Activated T-cell treated with anti-CD3 and anti-CD28 coated beads, Interleukin-2, amount 50 U/mL, for 4 hours (primary cell): Measurements from ENCODE around the gene TMEM233. TPM values are rescaled to one million over a fixed set of nuclear protein-coding genes. Genes with fewer than 3 reads are reported as not detected.
"Not testable (repeated sequence)": the region's sequence is repeated elsewhere in the genome, so short reads cannot be mapped to it uniquely, and the experiment has no call there.

Experiments used
- ATAC-seq, 2 donors: fragments of 200-7000 bp; cut with Tn5 transposase; one replicate each; pipeline ENCODE4 v1.10.0; 2021
- DNase-seq: peaks from one replicate; pipeline ENCODE4 v3.0.0-alpha.2; 2020
- H3K27me3 Mint-ChIP-seq: one replicate; pipeline ENCODE4 v1.8.0; 2021; ENCODE audit warnings: low read depth, mixed read lengths
- H3K36me3 Mint-ChIP-seq: one replicate; pipeline ENCODE4 v1.8.0; 2022; ENCODE audit warnings: mixed read lengths; ENCODE audit not compliant: insufficient read depth
- H3K4me1 Mint-ChIP-seq: one replicate; pipeline ENCODE4 v1.8.0; 2021; ENCODE audit warnings: low read depth, mixed read lengths
- H3K4me3 Mint-ChIP-seq: one replicate; pipeline ENCODE4 v1.8.0; 2021; ENCODE audit warnings: mild to moderate bottlenecking, moderate library complexity, mixed read lengths
- H3K9me3 Mint-ChIP-seq: one replicate; pipeline ENCODE4 v1.8.0; 2021; ENCODE audit warnings: mixed read lengths
- total RNA-seq, 3 donors: library from RNA; stranded (reverse); gene quantifications; one replicate each; pipeline ENCODE4 v1.2.1, GENCODE V29; 2021

Gene TMEM233
- total RNA-seq, 3 donors from 2014 or later, result not detected

DNA sequence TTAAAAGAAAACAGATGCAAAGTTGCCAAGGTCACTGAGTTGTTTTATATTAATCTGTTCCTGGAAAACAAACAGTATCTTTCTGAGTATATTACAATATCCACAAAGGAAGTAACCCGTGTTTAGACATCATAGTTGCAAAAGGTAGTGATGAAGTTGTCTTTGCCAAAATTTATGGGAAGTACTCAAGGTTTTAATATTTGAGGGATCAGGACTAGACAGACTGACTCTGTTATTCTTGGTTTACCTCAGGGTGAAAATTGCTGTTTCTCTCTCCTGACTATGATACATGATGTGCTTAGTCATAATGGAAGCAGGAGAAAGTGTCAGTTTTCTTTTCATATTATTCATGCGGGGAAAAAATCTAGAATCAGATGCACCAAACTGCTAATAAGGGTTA is 28.3 kb downstream of the TMEM233 start:
- Mint-ChIP-seq H3K27me3 (peaks cover 36% of the 10 kb centered on the region), H3K4me3 (no peak overlapping the region), H3K4me1 (no peaks in the 10 kb centered on the region), H3K36me3 (no peaks in the 10 kb centered on the region), H3K9me3 (no peaks in the 10 kb centered on the region)
- DNase-seq (no peak), ATAC-seq (no peak)

DNA sequence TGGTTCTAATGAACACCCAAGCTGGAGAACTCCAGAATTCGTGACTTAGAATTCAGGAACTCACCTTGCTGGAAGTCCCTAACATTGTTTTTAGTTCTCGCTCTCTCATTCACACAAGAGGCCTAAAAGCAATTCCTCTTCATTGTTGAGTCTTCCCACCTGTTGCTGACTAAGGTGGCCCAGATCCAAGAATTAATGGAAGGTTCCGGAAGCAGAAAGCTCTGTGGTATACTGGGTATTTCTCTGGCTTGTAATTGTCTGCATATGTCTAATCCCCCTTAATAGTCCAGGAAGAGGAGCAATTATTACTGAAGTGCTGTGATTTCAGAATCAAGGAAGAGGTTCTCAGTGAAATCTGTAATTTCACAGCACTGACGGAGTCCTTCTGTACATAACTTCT is 31.4 kb downstream of the TMEM233 start:
- no peak overlapping the region for H3K4me3 Mint-ChIP-seq
- DNase-seq (no peak), ATAC-seq (no peak)
- no peaks in the 10 kb centered on the region for H3K9me3 Mint-ChIP-seq
- H3K27me3 Mint-ChIP-seq, result peaks cover 26% of the 10 kb centered on the region
- no peaks in the 10 kb centered on the region for H3K36me3 Mint-ChIP-seq
- no peaks in the 10 kb centered on the region for H3K4me1 Mint-ChIP-seq

DNA sequence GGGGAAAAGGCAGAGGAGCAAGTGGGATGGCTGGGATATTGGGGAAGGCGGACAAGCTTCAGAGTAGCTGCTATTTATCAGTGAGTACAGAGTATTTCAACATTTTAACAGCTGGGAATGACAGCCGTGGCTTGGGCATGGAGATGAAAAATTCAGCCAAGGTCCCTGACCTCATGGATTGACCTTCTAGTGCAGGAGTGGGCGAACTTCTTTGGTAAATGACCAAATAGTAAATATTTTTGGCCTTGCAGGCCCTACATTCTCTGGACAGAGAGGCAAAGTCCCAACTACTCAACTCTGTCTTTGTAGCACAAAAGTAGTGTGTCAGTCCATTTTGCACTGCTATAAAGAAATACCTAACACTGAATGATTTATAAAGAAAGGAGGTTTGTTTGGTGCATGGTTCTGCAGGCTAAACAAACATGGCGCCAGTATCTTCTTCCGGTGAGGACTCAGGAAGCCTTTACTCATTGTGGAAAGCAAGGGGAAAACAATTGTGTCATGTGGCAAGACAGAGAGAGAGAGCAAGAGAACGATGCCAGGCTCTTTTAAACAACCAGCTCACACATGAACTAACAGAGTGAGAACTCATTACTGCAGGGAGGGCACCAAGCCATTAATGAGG is 33.6 kb downstream of the TMEM233 start:
- peaks cover 25% of the 10 kb centered on the region for H3K27me3 Mint-ChIP-seq
- H3K4me3 Mint-ChIP-seq, result no peak overlapping the region
- H3K4me1 Mint-ChIP-seq, result no peaks in the 10 kb centered on the region
- no peak for DNase-seq
- no peaks in the 10 kb centered on the region for H3K9me3 Mint-ChIP-seq
- no peaks in the 10 kb centered on the region for H3K36me3 Mint-ChIP-seq
- ATAC-seq, result no peak

DNA sequence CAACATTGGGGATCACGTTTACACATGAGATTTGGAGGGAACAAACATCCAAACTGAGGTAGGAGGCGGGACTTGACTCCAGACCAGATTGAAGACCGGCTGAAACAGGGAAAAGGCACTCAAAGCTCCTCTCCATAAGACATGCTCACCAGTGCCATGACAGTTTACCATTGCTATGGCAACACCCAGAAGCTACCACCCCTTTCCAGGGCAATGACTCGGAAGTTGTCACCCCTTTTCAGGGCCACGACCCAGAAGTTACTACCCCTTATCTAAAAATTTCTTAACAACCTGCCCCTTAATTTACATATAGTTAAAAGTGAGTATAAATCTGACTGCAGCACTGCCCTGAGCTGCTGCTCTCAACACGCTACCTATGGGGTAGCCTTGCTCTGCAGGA is 34.1 kb downstream of the TMEM233 start:
- ATAC-seq, result no peak
- peaks cover 23% of the 10 kb centered on the region for H3K27me3 Mint-ChIP-seq
- H3K4me3 Mint-ChIP-seq, result no peak overlapping the region
- H3K36me3 Mint-ChIP-seq, result no peaks in the 10 kb centered on the region
- H3K4me1 Mint-ChIP-seq, result no peaks in the 10 kb centered on the region
- DNase-seq, result no peak
- no peaks in the 10 kb centered on the region for H3K9me3 Mint-ChIP-seq

DNA sequence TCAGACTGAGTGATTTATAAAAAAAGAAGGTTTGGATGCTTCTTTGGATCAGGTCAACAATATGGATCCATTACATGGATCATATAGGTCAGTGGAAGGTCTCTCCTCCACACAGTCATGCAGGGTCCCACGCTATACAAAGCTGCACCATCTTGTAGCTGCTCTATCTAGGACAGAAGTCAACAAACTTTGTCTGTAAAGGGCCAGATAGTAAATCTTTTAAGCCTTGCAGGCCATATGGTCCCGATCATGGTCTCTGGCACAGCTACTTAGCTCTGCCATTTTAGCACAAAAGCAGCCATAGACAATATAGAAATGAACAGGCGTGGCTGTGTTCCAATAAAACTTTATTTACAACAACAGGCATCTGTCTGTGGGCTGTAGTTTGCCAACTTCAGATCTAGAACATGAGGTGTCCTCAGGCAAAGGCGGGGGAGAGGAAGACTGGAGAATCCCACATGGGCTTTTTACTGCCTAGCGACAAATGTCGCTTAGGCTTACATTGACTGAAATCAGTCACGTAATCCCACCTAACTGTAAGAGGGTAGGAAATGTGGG is 36.7 kb downstream of the TMEM233 start:
- ATAC-seq, result no peak
- Mint-ChIP-seq H3K9me3 (no peaks in the 10 kb centered on the region), H3K4me3 (no peak overlapping the region), H3K36me3 (no peaks in the 10 kb centered on the region), H3K27me3 (peaks cover 29% of the 10 kb centered on the region), H3K4me1 (no peaks in the 10 kb centered on the region)
- DNase-seq, result no peak

DNA sequence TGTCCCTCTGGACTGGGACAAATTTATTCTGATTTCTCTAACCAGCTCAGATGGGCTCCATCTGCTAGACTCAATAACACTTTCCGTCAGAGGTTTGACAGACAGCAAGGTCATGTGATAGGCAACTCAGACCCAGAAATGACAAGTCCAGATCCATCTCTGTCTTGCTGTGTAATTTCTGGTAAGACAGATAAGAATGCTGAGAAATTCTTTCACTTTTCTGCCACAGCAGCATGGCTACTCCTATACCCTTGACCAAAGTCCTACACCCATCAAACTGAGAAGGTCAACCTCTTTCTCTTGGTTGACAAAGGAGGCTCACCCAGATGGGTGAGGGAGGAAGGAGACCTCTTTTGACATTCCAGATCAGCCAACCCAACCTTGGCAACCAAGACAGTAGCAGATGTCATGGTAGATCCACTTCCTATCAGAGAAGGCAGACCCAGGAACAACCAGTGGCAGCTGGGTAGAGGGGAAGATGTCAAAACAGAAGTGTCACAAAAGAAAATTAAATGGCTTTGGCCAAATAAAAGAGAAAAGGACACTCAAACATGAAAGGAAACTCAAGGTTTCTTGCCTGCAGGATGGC is 37.5 kb downstream of the TMEM233 start:
- H3K27me3 Mint-ChIP-seq, result peaks cover 35% of the 10 kb centered on the region
- no peak overlapping the region for H3K4me3 Mint-ChIP-seq
- no peaks in the 10 kb centered on the region for H3K9me3 Mint-ChIP-seq
- ATAC-seq, result no peak
- H3K36me3 Mint-ChIP-seq, result no peaks in the 10 kb centered on the region
- no peaks in the 10 kb centered on the region for H3K4me1 Mint-ChIP-seq
- DNase-seq, result no peak

DNA sequence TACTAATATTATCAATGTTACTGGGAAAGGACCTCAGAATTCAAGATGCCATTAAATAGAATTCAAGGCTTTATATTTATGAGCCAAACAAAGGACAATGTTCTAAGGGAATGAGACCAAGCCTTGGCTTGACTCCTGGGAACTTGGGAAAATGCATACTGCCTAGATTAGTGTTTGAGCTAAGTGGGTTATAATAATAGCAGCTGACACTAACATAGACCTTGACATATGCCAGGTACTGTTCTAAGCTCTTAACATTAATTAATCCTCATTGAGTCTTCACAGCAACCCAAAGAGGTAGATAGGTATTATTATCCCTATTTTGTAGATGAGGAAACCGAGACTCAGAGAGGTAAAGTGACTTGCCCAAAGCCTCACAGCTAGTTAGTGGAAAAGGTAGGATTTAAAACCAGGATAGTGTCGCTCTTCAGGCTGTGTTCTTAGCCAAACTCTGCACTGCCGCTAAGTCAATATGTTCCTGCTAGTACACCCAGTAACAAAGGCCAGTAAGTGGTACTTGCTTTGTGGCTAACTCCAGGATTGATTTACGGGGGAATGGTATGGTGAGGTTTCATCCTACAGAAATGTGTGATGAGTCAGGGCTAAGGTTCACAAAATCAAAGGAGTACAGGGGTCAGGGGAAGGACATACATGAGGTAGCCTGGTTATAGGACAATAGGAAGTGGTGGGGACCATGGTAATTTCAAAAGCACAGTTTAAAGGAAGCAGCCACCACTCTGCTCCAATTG is 38.5 kb downstream of the TMEM233 start:
- Mint-ChIP-seq H3K9me3 (no peaks in the 10 kb centered on the region), H3K4me3 (no peak overlapping the region), H3K27me3 (peaks cover 42% of the 10 kb centered on the region), H3K36me3 (no peaks in the 10 kb centered on the region), H3K4me1 (no peaks in the 10 kb centered on the region)
- DNase-seq, result no peak
- no peak for ATAC-seq

DNA sequence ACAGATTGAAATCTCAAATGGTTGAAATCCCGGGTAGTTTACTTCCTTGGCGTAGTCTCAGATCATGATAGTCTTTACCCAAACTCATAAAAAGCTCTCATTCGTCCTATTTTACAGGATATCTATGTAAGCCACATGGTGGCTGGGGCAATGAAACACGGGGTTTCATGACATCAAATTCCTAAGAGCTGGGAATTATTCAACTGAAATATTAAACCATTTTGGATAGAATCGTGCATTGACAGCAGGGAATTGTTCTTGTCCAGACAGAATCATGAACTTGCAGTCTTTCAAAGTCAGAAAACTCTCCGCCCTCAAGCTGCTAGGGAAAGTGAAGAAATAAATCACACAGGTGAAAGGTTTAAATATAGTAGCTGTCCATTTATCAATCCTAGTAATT is 41.2 kb downstream of the TMEM233 start:
- Mint-ChIP-seq H3K36me3 (no peaks in the 10 kb centered on the region), H3K9me3 (no peaks in the 10 kb centered on the region), H3K27me3 (peaks cover 44% of the 10 kb centered on the region), H3K4me1 (no peaks in the 10 kb centered on the region), H3K4me3 (no peak overlapping the region)
- ATAC-seq (no peak), DNase-seq (no peak)

DNA sequence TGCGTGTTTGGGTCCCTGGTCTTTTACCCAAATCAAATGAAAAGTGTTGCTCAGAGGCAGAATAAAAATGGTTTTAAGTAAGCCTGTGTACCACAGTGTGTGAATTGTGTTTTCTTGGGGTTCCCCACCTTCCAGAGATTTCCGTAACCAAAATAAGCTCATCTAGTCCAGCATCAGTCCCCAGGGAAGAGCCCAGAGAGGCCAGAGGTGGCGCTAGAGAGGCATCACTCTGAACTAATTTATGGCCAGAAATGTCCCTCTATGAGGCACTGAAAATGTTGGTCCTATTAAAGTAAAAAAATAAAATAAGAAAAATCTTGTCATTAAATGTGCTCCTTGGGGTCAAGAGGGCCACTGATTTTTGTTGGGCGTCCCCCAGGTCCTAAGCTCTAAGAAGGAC is 49.4 kb downstream of the TMEM233 start:
- no peak overlapping the region for H3K4me3 Mint-ChIP-seq
- H3K27me3 Mint-ChIP-seq, result peaks cover 24% of the 10 kb centered on the region
- H3K4me1 Mint-ChIP-seq, result no peaks in the 10 kb centered on the region
- no peak for ATAC-seq
- DNase-seq, result no peak
- no peaks in the 10 kb centered on the region for H3K9me3 Mint-ChIP-seq
- no peaks in the 10 kb centered on the region for H3K36me3 Mint-ChIP-seq

DNA sequence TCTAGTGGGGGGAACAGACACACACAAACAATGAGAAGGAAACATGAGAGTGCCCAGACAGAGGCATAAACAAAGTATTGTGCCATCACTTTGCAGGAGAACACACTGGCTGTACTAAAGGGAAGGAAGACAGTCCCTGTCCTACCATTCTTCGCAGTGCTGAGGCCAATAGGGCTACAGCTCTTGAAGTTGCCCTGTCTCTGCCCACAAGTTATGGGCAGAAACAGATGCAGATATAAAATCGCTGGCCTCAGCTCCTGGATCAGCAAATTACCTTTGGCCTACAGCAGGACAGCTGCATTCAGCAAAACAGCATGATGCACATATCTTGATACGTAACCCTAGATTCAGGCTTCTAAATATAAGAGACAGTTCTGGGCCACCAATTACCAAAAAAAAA is 51.4 kb downstream of the TMEM233 start:
- Mint-ChIP-seq H3K4me3 (no peak overlapping the region), H3K4me1 (no peaks in the 10 kb centered on the region), H3K27me3 (peaks cover 30% of the 10 kb centered on the region), H3K36me3 (no peaks in the 10 kb centered on the region), H3K9me3 (no peaks in the 10 kb centered on the region)
- DNase-seq, result no peak
- ATAC-seq, result no peak

DNA sequence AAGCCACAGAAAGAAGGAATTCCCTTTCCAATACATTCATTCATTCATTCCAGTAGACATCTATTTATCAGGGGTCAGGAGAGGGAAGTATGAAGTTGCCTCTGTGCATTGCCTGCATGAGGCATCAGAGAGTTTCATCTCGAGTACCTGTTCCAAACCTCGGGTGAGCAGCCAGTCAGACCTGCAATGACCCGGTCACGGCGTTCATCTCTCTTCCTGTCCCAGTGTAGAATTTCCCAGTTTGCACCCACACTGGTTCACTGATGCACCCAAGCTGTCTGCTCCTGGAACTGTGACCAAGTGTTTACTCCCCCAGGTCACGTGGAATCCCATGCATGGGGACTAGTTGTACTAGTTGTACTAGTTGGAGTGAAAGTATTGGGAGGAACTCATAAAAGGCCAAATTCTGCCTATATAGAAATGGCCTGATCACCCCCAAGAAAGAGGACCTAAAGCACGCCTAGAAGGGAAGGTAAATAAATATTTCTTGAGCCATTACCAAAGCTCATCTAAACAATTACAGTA is 52.0 kb downstream of the TMEM233 start:
- DNase-seq, result no peak
- no peaks in the 10 kb centered on the region for H3K9me3 Mint-ChIP-seq
- H3K4me1 Mint-ChIP-seq, result no peaks in the 10 kb centered on the region
- peaks cover 28% of the 10 kb centered on the region for H3K27me3 Mint-ChIP-seq
- ATAC-seq, result no peak
- no peak overlapping the region for H3K4me3 Mint-ChIP-seq
- H3K36me3 Mint-ChIP-seq, result no peaks in the 10 kb centered on the region

DNA sequence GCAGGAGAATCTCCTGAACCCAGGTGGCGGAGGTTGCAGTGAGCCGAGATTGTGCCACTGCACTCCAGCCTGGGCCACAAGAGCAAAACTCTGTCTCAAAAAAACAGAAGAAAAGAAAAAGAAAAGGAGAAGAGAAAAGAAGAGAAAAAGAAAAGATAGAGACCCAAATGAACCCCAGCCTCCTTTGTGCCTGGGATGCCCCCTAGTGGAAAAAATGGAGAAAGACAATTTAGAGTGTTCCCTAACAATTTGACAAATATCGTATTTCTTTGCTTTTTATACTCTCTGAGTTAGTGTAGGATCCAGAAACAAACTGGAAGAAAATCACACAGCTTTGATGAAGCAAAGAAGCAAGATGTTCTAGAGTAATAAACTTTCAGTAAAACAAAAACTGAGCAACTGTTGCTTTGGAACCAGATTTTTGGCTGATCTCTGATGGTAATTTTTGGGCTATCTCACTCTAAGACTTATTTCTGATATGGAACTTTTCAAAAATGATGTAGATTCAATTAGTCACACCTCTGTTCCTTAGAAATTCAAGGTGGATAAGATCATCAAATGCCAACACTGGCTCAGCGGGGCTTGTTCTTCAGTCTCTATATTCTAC is 55.7 kb downstream of the TMEM233 start:
- H3K36me3 Mint-ChIP-seq, result no peaks in the 10 kb centered on the region
- no peaks in the 10 kb centered on the region for H3K4me1 Mint-ChIP-seq
- peaks cover 13% of the 10 kb centered on the region for H3K9me3 Mint-ChIP-seq
- no peak overlapping the region for H3K4me3 Mint-ChIP-seq
- no peak for ATAC-seq
- no peak for DNase-seq
- H3K27me3 Mint-ChIP-seq, result peaks cover 14% of the 10 kb centered on the region

DNA sequence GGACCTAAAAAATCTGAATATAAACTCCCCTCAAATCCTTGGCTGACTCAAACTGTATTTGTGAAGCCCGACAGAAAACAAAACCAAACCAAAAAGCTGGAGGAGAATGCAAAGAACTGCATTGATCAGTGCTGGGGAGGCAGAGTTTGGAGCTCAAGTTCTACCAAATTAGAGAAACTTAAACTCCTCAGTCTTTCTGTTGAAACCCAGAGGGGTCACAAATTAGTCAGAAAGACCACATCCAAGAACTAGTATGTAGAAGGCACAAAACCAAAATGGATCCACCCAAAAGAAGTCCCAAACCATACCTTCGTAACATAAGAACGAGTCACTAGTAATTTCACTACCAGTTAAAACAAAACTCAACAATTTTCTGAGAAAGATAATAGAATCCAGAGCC is 59.1 kb downstream of the TMEM233 start:
- peaks cover 13% of the 10 kb centered on the region for H3K9me3 Mint-ChIP-seq
- no peak for DNase-seq
- no peaks in the 10 kb centered on the region for H3K36me3 Mint-ChIP-seq
- peaks cover 11% of the 10 kb centered on the region for H3K27me3 Mint-ChIP-seq
- no peak for ATAC-seq
- no peak overlapping the region for H3K4me3 Mint-ChIP-seq
- no peaks in the 10 kb centered on the region for H3K4me1 Mint-ChIP-seq

DNA sequence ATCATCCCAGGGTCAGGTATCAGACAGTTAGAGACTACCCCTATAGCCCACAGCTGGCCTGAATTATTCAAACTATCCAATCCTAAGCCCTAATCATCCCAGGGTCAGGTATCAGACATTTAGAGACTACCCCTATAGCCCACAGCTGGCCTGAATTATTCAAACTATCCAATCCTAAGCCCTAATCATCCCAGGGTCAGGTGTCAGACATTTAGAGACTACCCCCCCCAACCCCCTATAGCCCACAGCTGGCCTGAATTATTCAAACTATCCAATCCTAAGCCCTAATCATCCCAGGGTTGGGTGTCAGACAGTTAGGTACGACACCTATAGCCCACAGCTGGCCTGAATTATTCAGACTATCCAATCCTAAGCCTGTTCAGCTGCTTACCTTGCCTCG is 63.4 kb downstream of the TMEM233 start:
- peaks cover 13% of the 10 kb centered on the region for H3K9me3 Mint-ChIP-seq
- not testable (repeated sequence) for H3K4me1 Mint-ChIP-seq, H3K4me3 Mint-ChIP-seq, ATAC-seq, H3K36me3 Mint-ChIP-seq, DNase-seq, H3K27me3 Mint-ChIP-seq
